SU-DHL-6 (cell line): Measurements from ENCODE around the gene MAP2K5.

Experiments used
- H2AFZ ChIP-seq: fragments of 200-600 bp; sonication (generic); 2 replicates; pipeline ENCODE4 v1.6.1; 2014; ENCODE audit warnings: low read depth, mild to moderate bottlenecking, moderate library complexity, mixed read lengths, antibody characterized with exemption, low read length; ENCODE audit not compliant: severe bottlenecking
- H3F3A ChIP-seq: fragments of 200-600 bp; shearing (Covaris generic); 2 replicates; pipeline ENCODE4 v1.6.0; 2016; ENCODE audit warnings: antibody characterized with exemption, mild to moderate bottlenecking; ENCODE audit not compliant: insufficient read depth
- H3K27ac ChIP-seq: fragments of 200-600 bp; sonication (generic); 2 replicates; pipeline ENCODE4 v1.5.1; 2016; ENCODE audit warnings: low read depth, mild to moderate bottlenecking, low read length, moderate library complexity, mixed read lengths
- H3K27me3 ChIP-seq: fragments of 200-600 bp; sonication (generic), shearing (Covaris generic); 2 replicates; pipeline ENCODE4 v1.6.0; 2014; ENCODE audit warnings: mild to moderate bottlenecking, low read length
- H3K36me3 ChIP-seq: fragments of 200-600 bp; sonication (generic); 2 replicates; pipeline ENCODE4 v1.6.1; 2014; ENCODE audit warnings: mild to moderate bottlenecking, low read length, mixed read lengths
- H3K4me2 ChIP-seq: fragments of 300-600, 200-600 bp; shearing (Covaris generic), sonication (generic); 2 replicates; pipeline ENCODE4 v1.6.0; 2014; ENCODE audit warnings: low read length, low read depth, mild to moderate bottlenecking; ENCODE audit not compliant: poor library complexity, severe bottlenecking
- H3K4me3 ChIP-seq: fragments of 200-600 bp; sonication (generic); 2 replicates; pipeline ENCODE4 v1.5.1; 2014; ENCODE audit warnings: antibody characterized with exemption, low read length, mild to moderate bottlenecking, mixed read lengths; ENCODE audit not compliant: insufficient read depth, poor library complexity, severe bottlenecking
- H3K79me2 ChIP-seq: fragments of 200-600 bp; sonication (generic); 2 replicates; pipeline ENCODE4 v1.6.1; 2014; ENCODE audit warnings: mild to moderate bottlenecking, low read length, moderate library complexity; ENCODE audit not compliant: insufficient read depth
- H3K9ac ChIP-seq: fragments of 200-600 bp; sonication (generic); 2 replicates; pipeline ENCODE4 v1.7.0; 2014; ENCODE audit warnings: mild to moderate bottlenecking, low read length
- H3K9me2 ChIP-seq: fragments of 200-600 bp; sonication (generic); replicated peaks from 2 replicates; pipeline ENCODE4 v1.6.1; 2014; ENCODE audit warnings: low read length; ENCODE audit not compliant: insufficient read depth
- H3K9me3 ChIP-seq: fragments of 200-600 bp; sonication (generic); 2 replicates; pipeline ENCODE4 v1.6.1; 2014; ENCODE audit warnings: low read length, mixed read lengths; ENCODE audit not compliant: insufficient read depth
- H4K20me1 ChIP-seq: fragments of 200-600 bp; sonication (generic); 2 replicates; pipeline ENCODE4 v1.6.1; 2014; ENCODE audit warnings: low read depth, mild to moderate bottlenecking, antibody characterized with exemption, low read length, moderate library complexity, mixed read lengths
- CTCF ChIP-seq: fragments of 200-600 bp; sonication (generic); IDR thresholded peaks from one replicate; pipeline ENCODE4 v1.5.1; 2017; ENCODE audit warnings: antibody characterized with exemption, mild to moderate bottlenecking, low read length, moderate library complexity; ENCODE audit not compliant: insufficient read depth, poor library complexity, severe bottlenecking
- EZH2phosphoT487 ChIP-seq: fragments of 200-600 bp; sonication (generic), shearing (Covaris generic); conservative IDR thresholded peaks from 2 replicates; pipeline ENCODE4 v1.6.1; 2018; ENCODE audit warnings: mild to moderate bottlenecking, antibody characterized with exemption, low read length, moderate library complexity, mixed read lengths

MAP2K5 gene

GRCh38 chr15:67838789-67839332 is 296.4 kb downstream of the MAP2K5 start:
- TF ChIP-seq EZH2phosphoT487 (no peak), CTCF (no peak)
- Histone ChIP-seq H3K36me3 (no peaks in the 10 kb centered on the region), H3K27ac (no peak overlapping the region), H3K27me3 (no peaks in the 10 kb centered on the region), H3K79me2 (no peaks in the 10 kb centered on the region), H3K4me3 (peak overlapping the region; percentile 44), H4K20me1 (no peaks in the 10 kb centered on the region), H3K9ac (no peak overlapping the region), H3K4me2 (peak overlapping the region; percentile 66), H3F3A (no peaks in the 10 kb centered on the region), H3K9me2 (no peaks in the 10 kb centered on the region), H2AFZ (peak overlapping the region; percentile 95), H3K9me3 (no peaks in the 10 kb centered on the region)

- Histone ChIP-seq H3K4me2 (peak overlapping the region; percentile 66), H3K9me3 (no peaks in the 10 kb centered on the region), H2AFZ (peak overlapping the region; percentile 95), H3K79me2 (no peaks in the 10 kb centered on the region), H3K36me3 (no peaks in the 10 kb centered on the region), H3K4me3 (peak overlapping the region; percentile 44), H3K27ac (peak overlapping the region; percentile 71), H4K20me1 (no peaks in the 10 kb centered on the region), H3F3A (no peaks in the 10 kb centered on the region), H3K27me3 (no peaks in the 10 kb centered on the region), H3K9me2 (no peaks in the 10 kb centered on the region), H3K9ac (peak overlapping the region; percentile 86)
- TF ChIP-seq CTCF (no peak), EZH2phosphoT487 (no peak)
These were observed 297.0 kb downstream of the MAP2K5 start for GRCh38 chr15:67839499-67839928.

- Histone ChIP-seq H3K9me2 (no peaks in the 10 kb centered on the region), H3K79me2 (no peaks in the 10 kb centered on the region), H4K20me1 (no peaks in the 10 kb centered on the region), H2AFZ (peak within 1 kb of the TSS; percentile 95), H3K9ac (peak within 1 kb of the TSS; percentile 86), H3F3A (no peaks in the 10 kb centered on the region), H3K9me3 (no peaks in the 10 kb centered on the region), H3K27me3 (no peaks in the 10 kb centered on the region), H3K4me2 (peak within 1 kb of the TSS; percentile 66), H3K27ac (peak within 1 kb of the TSS; percentile 71), H3K4me3 (peak within 1 kb of the TSS; percentile 76), H3K36me3 (no peaks in the 10 kb centered on the region)
- no peak for TF ChIP-seq CTCF
- TF ChIP-seq EZH2phosphoT487 = no peak
These were observed 297.6 kb downstream of the MAP2K5 start, which contains the start of gene RNU6-1 for GRCh38 chr15:67839929-67840748. TSS of gene RNU6-1 (minus strand) at chr15:67840045.
